ENCODE measurements around the gene KARS1.

DNA sequence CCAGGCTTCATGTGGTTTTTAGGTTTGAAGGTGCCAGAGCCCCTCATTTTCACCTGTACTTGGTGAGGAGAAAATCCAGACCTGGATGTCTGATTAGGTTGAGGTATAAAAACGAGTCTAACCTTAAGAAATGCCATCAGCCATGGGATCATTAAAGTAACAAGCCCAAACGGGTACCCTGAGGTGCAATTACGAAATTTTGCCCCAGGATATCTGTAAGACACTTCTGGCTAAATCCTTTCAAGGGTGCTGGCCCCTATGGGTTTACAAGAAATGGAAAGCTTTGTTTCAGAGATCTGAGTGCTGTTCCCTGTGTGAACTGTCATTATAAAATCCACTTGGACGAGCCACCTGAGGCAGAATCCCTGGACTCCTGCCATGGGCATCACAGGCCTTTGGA, 44.2 kb downstream of the KARS1 start:
- TF ChIP-seq POLR2A (IDR thresholded peaks at IDR 0.05; ENCODE audit: low read length) (no peak), GATA1 (IDR thresholded peaks at IDR 0.05; ENCODE audit: low read depth, low read length) (no peak)
